CD4-positive, alpha-beta T cell treated with Interleukin-4 for 4 hours (primary cell): ENCODE results near the gene HYLS1.
"Not testable (repeated sequence)": the region's sequence is repeated elsewhere in the genome, so short reads cannot be mapped to it uniquely, and the experiment has no call there.

Experiments used
- DNase-seq: peaks from one replicate; pipeline ENCODE4 v3.0.0-alpha.2; 2020

The HYLS1 gene

DNA sequence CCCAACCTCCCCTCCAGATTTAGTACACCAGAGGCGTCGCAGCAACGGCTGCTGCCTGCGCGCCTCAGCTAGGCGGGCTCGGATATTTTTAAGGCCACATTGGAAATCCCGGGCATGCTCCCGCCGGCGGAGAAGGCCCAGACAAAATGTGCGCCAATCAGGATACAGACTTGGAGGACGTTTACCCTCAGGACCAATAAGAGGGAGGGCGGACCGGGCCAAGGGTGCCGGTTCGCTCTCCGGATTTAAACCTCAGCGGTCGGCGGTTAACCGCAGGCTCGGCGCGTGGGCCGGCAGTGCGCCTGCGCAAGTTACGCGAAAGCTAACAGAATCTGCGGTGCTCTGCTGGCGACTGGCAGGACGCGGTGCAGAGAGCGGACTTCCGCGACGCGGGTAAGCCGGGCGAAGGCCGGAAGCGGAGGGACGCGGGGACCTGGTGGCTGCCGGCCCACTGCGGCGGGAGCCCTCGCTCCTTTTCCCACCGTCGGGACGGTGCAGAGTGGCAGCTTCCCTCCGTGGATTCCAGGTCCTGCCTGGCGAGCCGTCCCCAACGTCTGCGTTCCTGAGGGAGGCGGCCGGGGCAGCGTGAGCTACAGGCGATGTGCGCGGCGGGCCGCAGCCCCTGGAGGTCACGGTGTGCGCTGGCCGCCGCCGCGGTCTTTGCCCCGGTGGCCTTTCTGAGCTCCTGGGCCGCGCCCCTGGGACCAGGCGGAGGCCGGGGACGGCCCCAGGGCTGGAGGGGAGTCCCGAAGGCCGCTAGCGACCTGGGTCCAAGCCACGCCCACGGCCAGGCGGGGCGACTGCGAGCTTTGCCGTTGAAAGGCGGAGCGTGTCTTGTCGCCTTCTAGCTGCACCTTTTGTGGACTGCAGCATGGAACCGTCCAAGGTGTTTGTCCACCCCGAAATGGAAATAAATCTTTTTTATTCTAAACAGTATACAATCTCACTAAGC lies at the start of gene HYLS1:
Gene HYLS1, plus strand, starts transcription at position 296 of the 952 bp plus-strand sequence. CDS start 11,701 bp downstream, outside the sequence.
- DNase-seq = peak; percentile 96

- DNase-seq = no peak
Measured at GRCh38 chr11:125842321-125842948, 45.0 kb upstream of the HYLS1 start.

GRCh38 chr11:125846188-125846587 lies 41.3 kb upstream of the HYLS1 start:
- DNase-seq = no peak

GRCh38 chr11:125857670-125858069 lies 29.8 kb upstream of the HYLS1 start:
- not testable (repeated sequence) for DNase-seq

DNA sequence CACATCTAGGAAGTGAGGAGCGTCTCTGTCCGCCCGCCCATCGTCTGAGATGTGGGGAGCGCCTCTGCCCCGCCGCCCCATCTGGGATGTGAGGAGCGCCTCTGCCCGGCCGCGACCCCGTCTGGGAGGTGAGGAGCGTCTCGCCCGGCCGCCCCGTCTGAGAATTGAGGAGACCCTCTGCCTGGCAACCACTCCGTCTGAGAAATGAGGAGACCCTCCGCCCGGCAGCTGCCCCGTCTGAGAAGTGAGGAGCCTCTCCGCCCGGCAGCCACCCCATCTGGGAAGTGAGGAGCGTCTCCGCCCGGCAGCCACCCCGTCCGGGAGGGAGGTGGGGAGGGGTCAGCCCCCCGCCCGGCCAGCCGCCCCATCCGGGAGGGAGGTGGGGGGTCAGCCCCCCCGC lies 24.7 kb upstream of the HYLS1 start:
- DNase-seq = not testable (repeated sequence)

GRCh38 chr11:125865354-125865753 lies 22.1 kb upstream of the HYLS1 start:
- not testable (repeated sequence) for DNase-seq

- DNase-seq = no peak
Measured at GRCh38 chr11:125869521-125869920, 17.9 kb upstream of the HYLS1 start.

DNA sequence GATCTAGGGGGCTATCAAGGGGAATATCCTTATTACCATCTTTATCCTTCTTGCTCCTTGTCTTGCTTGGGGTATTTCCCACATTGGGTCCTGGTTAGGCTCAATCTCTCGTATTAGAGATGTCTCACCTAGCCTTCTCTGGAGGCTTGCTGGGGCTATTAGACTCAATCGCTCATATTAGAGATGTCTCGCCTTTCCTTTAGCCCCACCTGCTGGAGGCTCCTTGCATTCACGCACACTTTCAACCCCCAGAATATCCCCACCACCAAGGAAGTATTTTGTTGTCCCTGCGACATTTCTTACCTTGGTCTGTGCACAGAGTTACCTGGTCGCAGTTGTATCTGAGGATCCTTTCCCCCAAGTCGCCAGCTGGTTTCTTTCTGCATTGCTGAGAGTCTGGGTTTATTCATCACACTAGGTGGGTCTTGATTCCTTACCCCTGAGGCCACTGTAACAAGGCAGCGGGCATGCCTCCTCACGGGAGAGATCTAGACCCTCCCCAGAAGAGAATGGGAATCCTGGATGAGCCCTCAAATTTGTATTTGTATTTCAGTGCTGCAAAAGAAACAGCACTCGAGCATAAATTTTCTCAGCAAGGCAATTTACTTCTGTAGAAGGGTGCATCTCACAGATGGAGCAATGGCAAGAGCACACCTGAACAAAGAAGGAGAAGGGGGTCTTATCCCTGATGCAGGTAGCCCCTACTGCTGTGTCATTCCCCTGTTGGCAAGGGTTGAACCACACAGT lies 15.9 kb upstream of the HYLS1 start:
- peak; percentile 8 for DNase-seq

DNA sequence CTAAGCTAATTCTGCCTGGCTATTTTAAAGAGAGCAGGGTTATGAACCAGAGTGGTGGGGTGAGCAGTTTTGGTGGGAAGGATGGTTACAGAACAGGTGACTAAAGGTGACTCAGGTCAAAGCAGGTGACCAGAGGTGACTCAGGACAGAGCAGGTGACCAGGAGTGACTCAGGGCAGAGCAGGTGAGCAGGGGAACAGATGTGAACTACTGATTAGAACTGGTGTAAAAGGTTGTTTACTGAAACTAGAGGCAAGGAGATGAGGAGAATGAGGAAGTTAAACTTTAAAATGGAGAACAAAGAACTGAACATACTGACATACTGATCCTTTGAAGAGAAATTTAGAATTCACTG lies 15.4 kb upstream of the HYLS1 start:
- no peak for DNase-seq

DNA sequence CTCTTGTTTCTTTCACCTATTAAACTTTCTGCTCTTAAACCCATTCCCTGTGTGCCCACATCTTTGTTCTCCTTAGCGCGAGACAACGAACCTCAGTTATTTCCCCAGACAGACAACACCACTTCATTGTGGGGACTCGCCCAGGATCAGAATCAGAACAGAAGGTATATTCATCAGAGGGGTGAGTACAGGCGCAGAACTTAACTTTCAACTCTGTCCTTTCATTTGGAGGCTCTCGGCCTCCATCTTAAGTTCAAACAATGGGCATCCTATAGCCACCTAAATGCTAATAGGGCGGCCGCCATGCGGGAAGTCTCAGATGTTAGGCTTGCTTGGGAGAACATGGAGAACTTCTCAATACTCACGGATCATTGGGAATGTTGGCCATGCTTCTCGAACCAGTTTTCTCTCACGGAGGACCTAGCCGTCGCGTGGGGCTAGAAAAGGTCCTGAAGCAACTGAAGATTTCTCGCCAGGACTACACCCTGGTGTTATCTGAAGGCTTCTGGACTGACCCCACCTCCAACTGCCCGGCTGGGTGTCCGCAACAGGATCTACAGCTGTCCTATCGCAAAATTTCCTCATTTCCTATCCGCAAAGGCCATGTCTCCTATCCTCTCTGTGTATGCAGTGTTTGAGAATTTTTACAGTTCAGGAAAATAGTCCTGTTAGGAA lies 13.4 kb upstream of the HYLS1 start:
- no peak for DNase-seq

GRCh38 chr11:125874556-125875124 lies 12.8 kb upstream of the HYLS1 start:
- DNase-seq = peak; percentile 45

- DNase-seq = no peak
Measured at GRCh38 chr11:125881291-125881690, 6.2 kb upstream of the HYLS1 start.

- no peak for DNase-seq
Measured at GRCh38 chr11:125883375-125883774, 4.1 kb upstream of the HYLS1 start.

- DNase-seq = no peak
Measured at GRCh38 chr11:125886997-125887372, 483 bp upstream of the HYLS1 start.

DNA sequence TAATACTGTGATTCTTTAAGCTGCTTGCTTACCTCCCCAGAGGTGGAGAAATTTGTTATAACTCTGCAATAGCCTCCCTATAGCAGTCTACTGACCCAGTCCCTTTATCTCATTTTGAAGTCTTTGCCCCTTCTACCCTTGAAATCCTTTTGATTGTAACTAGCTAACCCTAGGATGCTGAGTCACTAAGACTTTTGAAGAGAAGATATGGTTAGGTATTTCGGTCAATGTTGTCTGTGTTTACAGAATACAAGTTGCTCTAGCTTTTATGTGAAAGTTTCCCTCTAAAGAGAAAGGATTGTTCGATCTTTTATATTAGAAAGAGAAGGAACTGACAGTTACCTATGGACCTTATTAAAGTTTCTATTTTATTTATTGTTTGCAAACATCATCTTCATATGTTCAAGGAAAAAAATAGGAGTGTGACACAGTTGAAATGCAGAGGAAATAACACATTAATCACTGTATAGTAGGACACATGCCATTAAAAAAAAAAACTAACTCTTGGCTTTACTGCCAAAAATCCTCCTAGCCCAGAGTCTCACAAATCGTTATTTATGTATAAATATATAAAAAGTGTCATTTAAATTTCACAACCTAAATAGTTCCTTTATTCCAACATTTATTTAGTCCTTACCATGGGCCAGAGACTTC lies 3.1 kb downstream of the HYLS1 start:
- no peak for DNase-seq

DNA sequence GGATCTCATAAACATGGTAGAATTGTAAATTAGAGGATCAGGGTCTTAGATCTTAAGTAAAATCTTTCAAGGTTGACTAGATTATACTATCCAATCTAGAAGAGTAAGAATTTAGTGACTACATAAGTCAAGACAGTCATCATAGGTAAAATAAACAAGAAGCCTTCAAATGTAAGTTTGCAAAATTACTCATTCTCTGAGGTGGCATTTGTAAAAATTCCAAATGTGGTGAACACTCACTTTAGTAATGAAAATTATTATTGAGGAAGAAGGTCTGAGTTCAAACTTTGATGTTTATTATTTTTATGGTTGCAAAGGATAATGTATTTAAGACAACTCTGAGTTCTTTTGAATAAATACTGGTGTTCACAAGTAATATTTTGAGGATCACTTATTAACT lies 4.6 kb downstream of the HYLS1 start:
- DNase-seq = no peak

GRCh38 chr11:125892994-125893393 lies 5.5 kb downstream of the HYLS1 start:
- DNase-seq = no peak

DNA sequence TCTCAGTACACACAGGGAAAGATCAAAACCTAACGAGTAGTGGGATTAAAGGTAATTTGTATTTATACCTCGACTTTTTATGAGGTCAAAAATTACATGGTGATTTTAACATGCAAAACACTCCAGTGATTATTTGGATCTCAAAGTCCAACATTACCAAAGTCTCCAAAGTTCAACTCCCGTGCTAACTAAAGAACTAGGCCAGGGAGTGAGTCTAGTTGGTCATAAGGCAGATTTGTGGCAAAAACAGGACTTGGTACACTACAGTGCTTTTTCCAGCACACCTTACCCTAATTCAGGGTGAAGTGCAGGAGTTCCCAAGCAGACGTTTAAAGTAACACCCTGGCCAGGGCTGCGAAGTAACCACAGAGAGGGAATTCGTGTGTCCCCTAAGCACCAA lies 14.4 kb downstream of the HYLS1 start:
- DNase-seq = no peak

DNA sequence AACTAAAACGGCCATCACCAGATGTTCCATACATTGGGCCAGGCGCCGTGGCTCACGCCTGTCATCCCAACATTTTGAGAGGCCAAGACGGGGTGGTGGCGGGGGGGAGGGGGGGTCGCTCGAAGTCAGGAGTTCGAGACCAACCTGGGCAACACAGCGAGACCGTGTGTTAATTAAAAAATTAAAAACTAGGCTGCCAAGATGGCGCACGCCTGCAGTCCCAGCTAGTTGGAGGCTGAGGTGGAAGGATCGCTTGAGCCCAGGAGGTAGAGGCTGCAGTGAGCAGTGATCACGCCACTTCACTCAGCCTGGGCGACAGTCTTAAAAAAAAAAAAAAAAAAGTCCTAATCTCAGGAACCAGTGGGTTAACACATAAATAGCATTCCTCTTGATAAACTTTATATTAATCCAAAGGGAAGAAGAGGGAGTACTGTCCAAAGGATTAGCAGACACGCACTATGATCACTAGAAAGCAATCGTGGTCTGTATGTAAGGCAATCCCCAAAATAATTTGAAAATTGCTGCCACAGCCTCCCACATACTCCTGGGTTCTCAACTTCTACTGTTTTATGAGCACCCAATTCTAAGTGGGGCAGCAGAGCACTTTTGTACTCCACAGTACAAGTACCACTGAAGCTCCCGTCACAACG lies 14.9 kb downstream of the HYLS1 start:
- DNase-seq = no peak

DNA sequence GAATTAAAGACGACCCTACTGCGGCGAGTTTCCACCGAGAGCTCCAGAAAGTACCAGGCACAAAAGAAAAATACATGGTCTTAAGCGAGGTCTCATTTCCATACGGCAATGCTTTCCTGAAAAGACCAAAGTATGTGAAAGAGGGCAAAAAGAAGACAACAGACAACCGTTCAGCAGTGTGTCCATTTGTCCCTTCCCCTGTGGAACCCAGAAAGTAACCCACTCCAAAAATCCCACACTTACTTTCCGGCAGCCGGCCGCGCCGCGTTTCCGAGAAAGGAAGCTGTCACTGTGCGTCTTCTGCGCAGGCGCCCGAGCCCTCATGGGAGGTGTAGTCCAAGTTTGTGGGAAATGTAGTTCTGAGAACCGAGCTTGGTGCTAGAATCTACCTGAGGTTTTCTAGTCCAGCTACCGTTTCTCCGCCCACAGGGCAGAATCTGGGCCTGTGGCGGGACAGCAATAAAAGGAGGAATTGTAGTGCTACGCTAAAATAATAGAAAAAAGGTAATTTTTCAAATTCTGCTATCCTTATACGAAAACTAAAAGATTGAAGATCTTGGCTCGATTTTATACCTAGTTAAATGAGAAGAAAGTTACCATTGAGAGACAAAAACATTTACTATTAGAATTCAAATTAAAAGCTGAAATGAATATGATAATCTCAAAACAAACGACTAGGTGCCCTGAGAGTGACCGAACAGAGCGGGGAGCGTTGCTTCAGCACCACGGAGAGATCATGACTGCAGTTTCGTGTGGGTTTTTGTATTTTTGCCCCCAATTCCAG lies 15.7 kb downstream of the HYLS1 start, which contains the start of gene PUS3:
Gene PUS3, minus strand, starts transcription at position 280 of the 784 bp plus-strand sequence. CDS start 6,922 bp downstream, outside the sequence.
- peak; percentile 86 for DNase-seq
